ENCODE results near the gene CEBPG.

Gene CEBPG

GRCh38 chr19:33382006-33382405 lies 8.5 kb downstream of the CEBPG start:
- DNase-seq (ENCODE audit: low read depth in 2 of 2), result no peak

DNA sequence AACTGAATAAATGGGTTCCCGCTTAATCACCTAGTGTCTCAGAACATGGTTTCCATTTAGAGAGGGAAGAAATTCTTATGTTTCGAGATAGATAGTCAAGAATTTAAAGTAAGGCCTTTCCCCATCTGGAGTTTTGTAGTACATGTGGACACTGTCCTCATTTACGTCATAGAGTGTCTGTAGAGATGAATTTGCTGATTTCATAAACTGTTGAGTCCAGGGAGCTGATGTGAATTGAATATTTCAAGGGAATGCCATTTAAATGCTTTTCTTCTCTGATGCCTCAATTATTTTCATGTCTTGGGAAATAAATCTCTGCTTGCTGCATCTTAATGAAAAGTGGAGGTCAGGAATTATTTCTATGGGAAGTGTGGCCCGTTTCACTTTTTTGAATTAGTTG lies 9.5 kb downstream of the CEBPG start:
- DNase-seq (ENCODE audit: low read depth in 2 of 2), result no peak

GRCh38 chr19:33383720-33384292 lies 10.3 kb downstream of the CEBPG start:
- no peak for DNase-seq (ENCODE audit: low read depth in 2 of 2)

DNA sequence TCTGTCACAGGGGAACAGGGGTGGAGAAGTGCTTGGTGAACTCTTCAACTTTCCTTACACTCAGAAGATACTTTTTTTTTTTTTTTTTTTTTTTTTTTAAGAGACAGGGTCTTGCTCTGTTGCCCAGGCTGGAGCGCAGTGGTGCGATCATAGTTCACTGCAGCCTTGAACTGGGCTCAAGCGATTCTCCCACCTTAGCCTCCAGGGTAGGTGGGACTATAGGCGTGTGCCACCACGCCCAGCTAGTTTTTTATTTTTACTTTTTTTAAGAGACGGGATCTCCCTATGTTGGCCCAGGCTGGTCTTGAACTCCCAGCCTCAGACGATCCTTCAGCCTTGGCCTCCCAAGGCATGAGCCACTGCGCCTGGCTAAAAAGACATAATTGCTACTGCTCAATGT lies 11.5 kb downstream of the CEBPG start:
- no peak for DNase-seq (ENCODE audit: low read depth in 2 of 2)

- no peak for DNase-seq (ENCODE audit: low read depth in 2 of 2)
Measured at GRCh38 chr19:33385956-33386355, 12.4 kb downstream of the CEBPG start.

- no peak for DNase-seq (ENCODE audit: low read depth in 2 of 2)
Measured at GRCh38 chr19:33386361-33386858, 12.9 kb downstream of the CEBPG start.

DNA sequence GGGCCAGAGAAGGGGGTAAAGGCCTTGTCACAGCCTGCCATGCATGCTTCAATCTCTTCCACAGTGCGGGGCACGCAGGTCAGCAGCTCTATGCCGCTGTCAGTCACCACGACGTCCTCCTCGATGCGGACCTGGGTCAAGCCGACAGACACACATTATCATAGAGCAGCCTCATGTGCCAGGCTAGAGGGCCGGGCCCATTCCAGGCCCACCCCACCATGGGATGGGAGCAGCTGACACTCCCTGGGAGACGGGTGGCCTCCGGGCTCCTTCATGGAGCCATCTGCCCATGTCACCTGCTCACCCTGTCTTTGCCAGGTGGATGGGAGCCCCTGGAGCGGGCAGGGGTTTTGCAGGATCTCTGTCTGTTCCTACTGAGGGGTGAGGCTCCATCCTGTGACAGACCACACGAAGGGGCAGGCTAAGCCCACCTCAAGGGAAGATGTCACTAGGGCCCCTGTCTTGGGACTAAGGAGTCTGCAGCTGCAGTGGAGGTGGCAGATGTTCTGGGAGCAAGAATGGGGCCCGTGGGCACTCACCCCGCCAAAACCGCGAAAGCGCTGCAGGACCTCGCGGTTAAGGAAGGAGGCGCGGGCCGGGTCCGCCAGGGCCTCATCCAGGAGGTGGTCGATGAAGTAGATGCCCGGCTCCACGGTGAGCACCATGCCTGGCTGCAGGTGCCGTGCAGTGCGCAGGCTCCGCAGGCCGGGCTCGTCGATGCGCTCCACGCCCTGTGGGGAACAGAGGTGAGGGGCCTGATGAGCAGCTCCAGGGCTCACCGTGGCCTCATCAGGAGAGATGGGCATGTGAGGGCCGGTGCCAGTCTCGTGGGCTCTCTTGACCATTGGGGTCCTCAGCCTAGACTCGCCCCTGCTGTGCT lies 14.1 kb downstream of the CEBPG start:
- no peak for DNase-seq (ENCODE audit: low read depth in 2 of 2)

- no peak for DNase-seq (ENCODE audit: low read depth in 2 of 2)
Measured at GRCh38 chr19:33388231-33388724, 14.8 kb downstream of the CEBPG start.

- DNase-seq (ENCODE audit: low read depth in 2 of 2), result no peak
Measured at GRCh38 chr19:33388725-33389420, 15.4 kb downstream of the CEBPG start.

- DNase-seq (ENCODE audit: low read depth in 2 of 2), result no peak
Measured at GRCh38 chr19:33389421-33390100, 16.1 kb downstream of the CEBPG start.

- no peak for DNase-seq (ENCODE audit: low read depth in 2 of 2)
Measured at GRCh38 chr19:33390101-33390907, 16.8 kb downstream of the CEBPG start.

DNA sequence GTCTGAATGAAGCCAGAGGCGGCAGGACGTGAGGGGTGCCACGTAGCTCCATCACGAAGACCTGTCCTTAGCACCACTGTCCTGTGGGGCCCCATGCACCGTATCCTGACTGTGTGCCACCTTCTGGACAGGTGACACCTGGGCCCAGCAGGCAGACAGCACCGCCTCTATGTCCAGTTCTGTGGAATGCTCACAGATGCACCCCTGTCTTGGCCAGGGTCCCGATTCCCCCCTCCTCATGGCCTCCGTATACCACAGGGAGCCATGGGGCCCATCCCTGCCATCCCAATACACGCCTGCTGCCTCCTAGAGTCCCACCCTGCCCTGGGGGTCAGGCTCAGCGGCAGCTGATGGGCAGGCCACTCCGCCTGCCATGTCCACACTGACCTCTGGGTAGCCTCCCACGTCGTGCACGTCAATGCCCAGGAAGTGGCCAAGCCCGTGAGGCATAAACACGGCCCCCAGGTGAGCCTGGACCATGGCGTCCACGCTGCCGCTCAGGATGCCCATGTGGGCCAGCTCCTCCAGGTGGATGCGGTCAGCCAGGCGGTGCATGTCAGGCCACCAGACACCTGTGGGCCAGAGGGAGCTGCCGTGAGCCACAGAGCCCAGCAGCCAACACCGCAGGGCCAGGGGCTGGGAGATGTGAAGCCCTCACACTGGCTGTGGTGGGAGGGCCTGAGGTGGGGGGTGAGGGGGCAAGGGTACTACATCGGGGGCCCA lies 17.6 kb downstream of the CEBPG start:
- no peak for DNase-seq (ENCODE audit: low read depth in 2 of 2)

- DNase-seq (ENCODE audit: low read depth in 2 of 2), result no peak
Measured at GRCh38 chr19:33391631-33392249, 18.2 kb downstream of the CEBPG start.

DNA sequence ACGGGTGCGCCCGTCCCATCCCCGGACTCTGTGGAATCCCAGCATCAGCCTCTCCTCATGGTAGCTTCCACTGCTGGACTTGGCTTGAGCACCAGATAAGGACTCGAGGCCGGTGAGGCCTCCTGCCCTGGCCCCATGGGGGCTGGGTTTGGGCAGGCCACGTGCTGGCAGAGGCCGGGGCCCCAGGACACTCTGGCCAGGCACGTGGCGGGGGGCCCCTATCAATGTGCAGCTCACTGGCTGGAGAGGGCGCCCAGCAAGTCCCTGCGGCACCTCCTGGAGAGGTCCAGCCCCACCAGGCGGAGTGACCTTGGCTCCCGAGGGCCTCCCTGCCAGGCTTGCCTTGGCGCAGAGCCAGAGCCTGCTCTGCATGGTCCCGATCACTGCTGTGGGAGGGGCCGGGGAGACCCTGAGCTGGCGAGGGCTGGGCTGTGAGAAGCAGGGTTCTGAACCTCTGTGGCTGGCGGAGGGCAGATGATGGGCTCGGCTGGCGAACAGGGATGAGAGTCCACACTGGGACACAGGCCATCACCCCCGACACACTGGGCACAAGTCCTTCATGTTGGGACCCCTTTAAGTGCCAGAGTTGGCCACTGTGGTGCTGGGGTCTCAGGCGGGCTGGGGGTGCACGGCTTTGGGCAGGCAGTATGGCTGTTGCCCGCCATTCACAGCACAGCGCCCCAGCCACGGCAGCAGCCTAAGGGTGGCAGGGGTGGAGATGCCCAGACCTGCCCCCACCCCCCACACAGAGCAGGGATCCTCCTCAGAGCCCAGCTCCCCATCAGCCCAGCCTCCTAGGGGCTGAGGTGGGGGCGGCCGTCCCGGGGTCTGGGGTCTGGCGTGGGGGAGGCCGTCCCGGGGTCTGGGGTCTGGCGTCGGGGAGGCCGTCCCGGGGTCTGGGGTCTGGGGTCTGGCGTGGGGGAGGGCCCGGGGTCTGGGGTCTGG lies 19.1 kb downstream of the CEBPG start:
- DNase-seq (ENCODE audit: low read depth in 2 of 2), result no peak

DNA sequence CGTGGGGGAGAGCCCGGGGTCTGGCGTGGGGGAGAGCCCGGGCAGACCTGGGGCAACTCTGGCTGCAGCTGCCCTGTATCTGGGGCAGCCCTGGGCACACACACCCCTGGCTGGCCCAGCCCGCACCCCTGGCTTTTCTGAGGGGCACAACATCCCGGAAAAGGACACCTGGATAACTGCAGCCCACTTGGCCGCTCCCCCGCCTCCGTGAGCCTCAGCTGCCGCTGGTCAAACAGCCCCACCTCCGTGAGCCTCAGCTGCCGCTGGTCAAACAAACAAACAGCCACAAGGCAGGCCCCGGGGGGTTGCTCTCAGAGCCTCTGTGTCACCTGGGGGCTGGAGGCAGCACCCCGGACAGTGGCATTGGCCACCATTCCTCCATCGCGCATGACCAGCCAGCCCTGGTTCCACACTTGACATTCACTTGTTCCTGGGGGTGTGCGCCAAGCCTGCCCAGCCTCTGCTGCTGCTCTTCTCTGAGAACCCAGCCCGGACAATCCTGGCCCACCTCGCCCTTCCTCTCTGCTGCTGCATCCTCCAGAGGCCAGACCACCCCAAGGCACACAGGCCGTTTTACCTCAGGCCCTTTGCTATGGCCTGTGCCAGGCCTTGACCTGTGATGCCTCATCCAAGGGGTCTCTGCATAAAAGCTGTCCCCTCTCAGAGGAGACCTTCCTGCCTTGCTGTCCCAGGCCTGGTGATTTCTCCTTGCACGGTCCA lies 19.9 kb downstream of the CEBPG start:
- no peak for DNase-seq (ENCODE audit: low read depth in 2 of 2)

GRCh38 chr19:33394006-33394722 lies 20.7 kb downstream of the CEBPG start:
- no peak for DNase-seq (ENCODE audit: low read depth in 2 of 2)
